Measurements from ENCODE around the gene CLDN24. TPM values are rescaled to one million over a fixed set of nuclear protein-coding genes. Genes with fewer than 3 reads are reported as not detected.

Gene CLDN24
- polyA plus RNA-seq, 2 of the 4 experiments (the other 2 are of a cell fraction), result not detected

DNA sequence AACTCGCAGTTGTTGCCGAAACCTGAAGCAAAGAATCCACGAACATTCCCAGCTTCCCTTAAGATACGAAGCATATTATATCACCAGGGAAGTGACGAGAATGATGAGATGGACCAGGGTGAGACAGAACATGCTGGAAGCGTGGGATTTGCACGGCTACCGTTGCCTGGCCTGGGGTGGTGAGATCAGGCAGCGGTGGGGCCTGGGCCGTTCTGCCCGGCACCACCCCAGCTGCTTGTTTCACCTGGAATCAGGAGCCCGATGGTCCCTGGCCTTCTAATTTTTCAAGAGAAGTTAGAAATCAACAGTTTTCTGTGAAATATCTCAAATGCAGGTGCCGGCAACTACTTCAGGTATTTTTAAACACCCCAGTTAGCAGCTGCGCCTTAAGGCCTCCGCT lies 7.9 kb downstream of the CLDN24 start:
- TF ChIP-seq CHD4 (IDR thresholded peaks at IDR 0.05; ENCODE audit: borderline replicate concordance) (no peak), RCOR1 (IDR thresholded peaks at IDR 0.05; ENCODE audit: low read depth, low read length) (no peak), ZC3H11A (IDR thresholded peaks at IDR 0.05) (no peak), NFE2L2 (conservative IDR thresholded peaks at IDR 0.05; ENCODE audit: low read length) (no peak), PHF8 (IDR thresholded peaks at IDR 0.05; ENCODE audit: borderline replicate concordance, low read depth) (no peak), KDM1A (IDR thresholded peaks at IDR 0.05; ENCODE audit: low read depth) (no peak), MAZ (IDR thresholded peaks at IDR 0.05; ENCODE audit: borderline replicate concordance, low read depth, low read length) (no peak), HEYL (CRISPR knock-in tag; IDR thresholded peaks at IDR 0.05) (no peak)
- Histone ChIP-seq H3K4me1 (no peaks in the 10 kb centered on the region), H3K27ac (no peak overlapping the region), H3K9me3 (no peaks in the 10 kb centered on the region), H3K4me2 (no peak overlapping the region), H3K4me3 (no peak overlapping the region)
- ATAC-seq (no peak), DNase-seq (ENCODE audit: low read depth in 1 of 2, low spot score in 1 of 2) (no peak), FAIRE-seq (no peak)
- 95% methylated on average over 15 of the region's 15 CpGs for WGBS (ENCODE audit: missing lambda C conversion rate)
- ChIA-PET CTCF (no interaction called here), POLR2A (no interaction called here)

GRCh38 chr4:183312841-183313240 lies 9.4 kb downstream of the CLDN24 start:
- H3K4me3 ChIP-seq, result no peak overlapping the region
- H3K4me1 ChIP-seq, result no peaks in the 10 kb centered on the region
- POLR2A ChIA-PET, result no interaction called here
- 93% methylated on average over 5 of the region's 5 CpGs for WGBS (ENCODE audit: missing lambda C conversion rate)
- H3K4me2 ChIP-seq, result no peak overlapping the region
- no peaks in the 10 kb centered on the region for H3K9me3 ChIP-seq
- DNase-seq (ENCODE audit: low read depth in 1 of 2, low spot score in 1 of 2), result no peak
- TF ChIP-seq RAD21 (conservative IDR thresholded peaks at IDR 0.05 in 1 of 2, IDR thresholded peaks at IDR 0.05 in 1 of 2), result no peak
- TF ChIP-seq, protein P1, sequence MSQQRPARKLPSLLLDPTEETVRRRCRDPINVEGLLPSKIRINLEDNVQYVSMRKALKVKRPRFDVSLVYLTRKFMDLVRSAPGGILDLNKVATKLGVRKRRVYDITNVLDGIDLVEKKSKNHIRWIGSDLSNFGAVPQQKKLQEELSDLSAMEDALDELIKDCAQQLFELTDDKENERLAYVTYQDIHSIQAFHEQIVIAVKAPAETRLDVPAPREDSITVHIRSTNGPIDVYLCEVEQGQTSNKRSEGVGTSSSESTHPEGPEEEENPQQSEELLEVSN (IDR thresholded peaks at IDR 0.05; ENCODE audit: borderline replicate concordance, low read depth), result no peak
- TF ChIP-seq CEBPB (IDR thresholded peaks at IDR 0.05), result no peak
- no peak for TF ChIP-seq JUNB (IDR thresholded peaks at IDR 0.05)
- no peak for TF ChIP-seq SMC3 (IDR thresholded peaks at IDR 0.05)
- TF ChIP-seq EP300 (IDR thresholded peaks at IDR 0.05), result no peak
- CTCF ChIA-PET, result interaction anchor here (1.0 to 1.6 kb wide), 2 partner anchors 86 to 388 kb away, joined by 3 to 4 read pairs; no protein-coding TSS in a partner anchor
- no peak for FAIRE-seq
- H3K27ac ChIP-seq, result no peak overlapping the region
- ATAC-seq, result no peak

DNA sequence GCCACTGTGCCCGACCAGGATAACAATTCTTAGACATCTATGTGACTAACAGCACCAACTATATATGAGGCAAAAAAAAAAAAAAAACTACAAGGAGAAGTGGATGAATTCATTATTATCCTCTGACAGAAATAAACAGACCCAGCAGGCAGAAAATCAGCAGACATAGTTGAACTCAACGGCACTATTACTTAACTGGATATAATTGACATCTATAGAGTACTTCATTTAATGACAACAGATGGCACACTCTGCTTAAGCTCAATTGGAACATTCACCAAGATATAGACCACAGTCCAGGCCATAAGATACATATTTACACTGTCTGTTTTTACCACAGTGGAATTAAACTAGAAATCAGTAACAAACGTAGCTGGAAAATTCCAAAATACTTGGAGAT lies 15.4 kb downstream of the CLDN24 start:
- DNase-seq (ENCODE audit: low read depth in 1 of 2, low spot score in 1 of 2) (no peak), FAIRE-seq (no peak), ATAC-seq (no peak)
- WGBS (ENCODE audit: missing lambda C conversion rate), result 82% methylated on average over 3 of the region's 3 CpGs
- Histone ChIP-seq H3K4me1 (no peaks in the 10 kb centered on the region), H3K27ac (no peak overlapping the region), H3K4me2 (no peak overlapping the region), H3K4me3 (no peak overlapping the region), H3K9me3 (no peaks in the 10 kb centered on the region)
- ChIA-PET POLR2A (no interaction called here), CTCF (no interaction called here)
- TF ChIP-seq EHF (CRISPR knock-in tag; IDR thresholded peaks at IDR 0.05) (no peak), EP300 (IDR thresholded peaks at IDR 0.05) (no peak), PBX3 (IDR thresholded peaks at IDR 0.05) (no peak), USF2 (IDR thresholded peaks at IDR 0.05) (no peak), KDM1A (IDR thresholded peaks at IDR 0.05; ENCODE audit: low read depth) (no peak), RAD21 (conservative IDR thresholded peaks at IDR 0.05 in 1 of 2, IDR thresholded peaks at IDR 0.05 in 1 of 2) (no peak), MAZ (IDR thresholded peaks at IDR 0.05; ENCODE audit: borderline replicate concordance, low read depth, low read length) (no peak), MYC (IDR thresholded peaks at IDR 0.05; ENCODE audit: borderline replicate concordance, low read length) (no peak), FOXS1 (CRISPR knock-in tag; IDR thresholded peaks at IDR 0.05) (no peak), ZNF302 (CRISPR knock-in tag; IDR thresholded peaks at IDR 0.05) (no peak), CEBPB (IDR thresholded peaks at IDR 0.05) (no peak)
- TF ChIP-seq, protein P2, sequence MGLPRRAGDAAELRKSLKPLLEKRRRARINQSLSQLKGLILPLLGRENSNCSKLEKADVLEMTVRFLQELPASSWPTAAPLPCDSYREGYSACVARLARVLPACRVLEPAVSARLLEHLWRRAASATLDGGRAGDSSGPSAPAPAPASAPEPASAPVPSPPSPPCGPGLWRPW (IDR thresholded peaks at IDR 0.05), result no peak
